Liver (tissue), 3 donors: Measurements from ENCODE around the gene SLC7A5.

Experiments used
- EGR1 ChIP-seq, 2 donors: IDR thresholded peaks; 2 replicates each; pipeline ENCODE4 v1.6.1; 2016 to 2018; ENCODE audit warnings: antibody characterized with exemption in 2 of 2, low read depth in 2 of 2
- GABPA ChIP-seq, 2 donors: IDR thresholded peaks in 1 of 2; conservative IDR thresholded peaks in 1 of 2; 2 replicates each; pipeline ENCODE4 v1.6.1; 2016; ENCODE audit warnings: antibody characterized with exemption in 2 of 2, mild to moderate bottlenecking in 1 of 2, moderate library complexity in 1 of 2
- HNF4G ChIP-seq: IDR thresholded peaks from 2 replicates; pipeline ENCODE4 v1.6.1; 2016; ENCODE audit warnings: antibody characterized with exemption
- RAD21 ChIP-seq, 2 donors: IDR thresholded peaks; 2 replicates each; pipeline ENCODE4 v1.6.1; 2016; ENCODE audit warnings: antibody characterized with exemption in 2 of 2, mild to moderate bottlenecking in 2 of 2
- RXRA ChIP-seq, 2 donors: IDR thresholded peaks; 2 replicates each; pipeline ENCODE4 v1.6.1; 2017 to 2018; ENCODE audit warnings: antibody characterized with exemption in 2 of 2, mild to moderate bottlenecking in 1 of 2
- TAF1 ChIP-seq: conservative IDR thresholded peaks from 2 replicates; pipeline ENCODE4 v1.6.1; 2016; ENCODE audit warnings: antibody characterized with exemption, mild to moderate bottlenecking
- TF ChIP-seq, protein P1 (sequence below): IDR thresholded peaks from 2 replicates; pipeline ENCODE4 v1.6.1; 2016; ENCODE audit warnings: antibody characterized with exemption
- TF ChIP-seq, protein P2 (sequence below): fragments of 150-350 bp; IDR thresholded peaks from 2 replicates; pipeline ENCODE4 v1.5.1; 2017; ENCODE audit warnings: improper control_type of control experiment, low read depth, low read length; ENCODE audit not compliant: missing input control
- TF ChIP-seq, protein P3 (sequence below): IDR thresholded peaks from 2 replicates; pipeline ENCODE4 v1.6.1; 2016; ENCODE audit warnings: antibody characterized with exemption, mild to moderate bottlenecking
- TF ChIP-seq, protein P4 (sequence below): IDR thresholded peaks from 2 replicates; pipeline ENCODE4 v1.6.1; 2016; ENCODE audit warnings: antibody characterized with exemption
- TF ChIP-seq, protein P5 (sequence below): IDR thresholded peaks from 2 replicates; pipeline ENCODE4 v1.6.1; 2016; ENCODE audit warnings: antibody characterized with exemption
- donor health status: healthy.
- donor health status: healthy.

DNA sequence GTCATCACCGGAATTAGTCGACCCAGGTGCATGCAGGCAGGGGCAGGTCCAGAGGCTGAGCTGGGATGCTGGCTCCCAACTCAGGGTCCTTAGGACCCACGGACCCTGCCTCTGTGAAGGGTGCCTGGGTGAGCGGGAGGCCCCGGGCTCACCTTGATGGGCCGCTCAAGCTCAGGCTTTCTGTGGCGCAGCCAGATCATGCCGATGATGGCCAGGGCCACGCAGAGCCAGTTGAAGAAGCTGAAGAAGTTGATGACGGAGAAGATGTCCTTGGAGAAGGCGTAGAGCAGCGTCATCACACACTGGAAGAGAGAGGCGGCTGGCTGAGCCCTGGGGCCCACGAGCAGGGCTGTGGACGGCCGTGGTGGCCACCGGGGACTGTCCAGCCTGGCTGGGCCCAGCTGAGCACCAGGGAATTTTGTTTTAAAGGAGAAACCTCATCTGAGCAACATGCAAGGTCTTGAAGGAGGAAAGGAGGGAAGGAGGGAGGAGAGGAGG is 32.9 kb downstream of the SLC7A5 start:
- TF ChIP-seq, protein P1, sequence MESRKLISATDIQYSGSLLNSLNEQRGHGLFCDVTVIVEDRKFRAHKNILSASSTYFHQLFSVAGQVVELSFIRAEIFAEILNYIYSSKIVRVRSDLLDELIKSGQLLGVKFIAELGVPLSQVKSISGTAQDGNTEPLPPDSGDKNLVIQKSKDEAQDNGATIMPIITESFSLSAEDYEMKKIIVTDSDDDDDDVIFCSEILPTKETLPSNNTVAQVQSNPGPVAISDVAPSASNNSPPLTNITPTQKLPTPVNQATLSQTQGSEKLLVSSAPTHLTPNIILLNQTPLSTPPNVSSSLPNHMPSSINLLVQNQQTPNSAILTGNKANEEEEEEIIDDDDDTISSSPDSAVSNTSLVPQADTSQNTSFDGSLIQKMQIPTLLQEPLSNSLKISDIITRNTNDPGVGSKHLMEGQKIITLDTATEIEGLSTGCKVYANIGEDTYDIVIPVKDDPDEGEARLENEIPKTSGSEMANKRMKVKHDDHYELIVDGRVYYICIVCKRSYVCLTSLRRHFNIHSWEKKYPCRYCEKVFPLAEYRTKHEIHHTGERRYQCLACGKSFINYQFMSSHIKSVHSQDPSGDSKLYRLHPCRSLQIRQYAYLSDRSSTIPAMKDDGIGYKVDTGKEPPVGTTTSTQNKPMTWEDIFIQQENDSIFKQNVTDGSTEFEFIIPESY: no peak
- TF ChIP-seq RAD21 (IDR thresholded peaks at IDR 0.05) (no peak), GABPA (IDR thresholded peaks at IDR 0.05 in 1 of 2, conservative IDR thresholded peaks at IDR 0.05 in 1 of 2) (no peak), TAF1 (no peak), HNF4G (no peak), RXRA (IDR thresholded peaks at IDR 0.05) (no peak), EGR1 (IDR thresholded peaks at IDR 0.05; ENCODE audit: low read depth in 2 of 2) (no peak)
- TF ChIP-seq, protein P2, sequence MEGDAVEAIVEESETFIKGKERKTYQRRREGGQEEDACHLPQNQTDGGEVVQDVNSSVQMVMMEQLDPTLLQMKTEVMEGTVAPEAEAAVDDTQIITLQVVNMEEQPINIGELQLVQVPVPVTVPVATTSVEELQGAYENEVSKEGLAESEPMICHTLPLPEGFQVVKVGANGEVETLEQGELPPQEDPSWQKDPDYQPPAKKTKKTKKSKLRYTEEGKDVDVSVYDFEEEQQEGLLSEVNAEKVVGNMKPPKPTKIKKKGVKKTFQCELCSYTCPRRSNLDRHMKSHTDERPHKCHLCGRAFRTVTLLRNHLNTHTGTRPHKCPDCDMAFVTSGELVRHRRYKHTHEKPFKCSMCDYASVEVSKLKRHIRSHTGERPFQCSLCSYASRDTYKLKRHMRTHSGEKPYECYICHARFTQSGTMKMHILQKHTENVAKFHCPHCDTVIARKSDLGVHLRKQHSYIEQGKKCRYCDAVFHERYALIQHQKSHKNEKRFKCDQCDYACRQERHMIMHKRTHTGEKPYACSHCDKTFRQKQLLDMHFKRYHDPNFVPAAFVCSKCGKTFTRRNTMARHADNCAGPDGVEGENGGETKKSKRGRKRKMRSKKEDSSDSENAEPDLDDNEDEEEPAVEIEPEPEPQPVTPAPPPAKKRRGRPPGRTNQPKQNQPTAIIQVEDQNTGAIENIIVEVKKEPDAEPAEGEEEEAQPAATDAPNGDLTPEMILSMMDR: no peak
- TF ChIP-seq, protein P3, sequence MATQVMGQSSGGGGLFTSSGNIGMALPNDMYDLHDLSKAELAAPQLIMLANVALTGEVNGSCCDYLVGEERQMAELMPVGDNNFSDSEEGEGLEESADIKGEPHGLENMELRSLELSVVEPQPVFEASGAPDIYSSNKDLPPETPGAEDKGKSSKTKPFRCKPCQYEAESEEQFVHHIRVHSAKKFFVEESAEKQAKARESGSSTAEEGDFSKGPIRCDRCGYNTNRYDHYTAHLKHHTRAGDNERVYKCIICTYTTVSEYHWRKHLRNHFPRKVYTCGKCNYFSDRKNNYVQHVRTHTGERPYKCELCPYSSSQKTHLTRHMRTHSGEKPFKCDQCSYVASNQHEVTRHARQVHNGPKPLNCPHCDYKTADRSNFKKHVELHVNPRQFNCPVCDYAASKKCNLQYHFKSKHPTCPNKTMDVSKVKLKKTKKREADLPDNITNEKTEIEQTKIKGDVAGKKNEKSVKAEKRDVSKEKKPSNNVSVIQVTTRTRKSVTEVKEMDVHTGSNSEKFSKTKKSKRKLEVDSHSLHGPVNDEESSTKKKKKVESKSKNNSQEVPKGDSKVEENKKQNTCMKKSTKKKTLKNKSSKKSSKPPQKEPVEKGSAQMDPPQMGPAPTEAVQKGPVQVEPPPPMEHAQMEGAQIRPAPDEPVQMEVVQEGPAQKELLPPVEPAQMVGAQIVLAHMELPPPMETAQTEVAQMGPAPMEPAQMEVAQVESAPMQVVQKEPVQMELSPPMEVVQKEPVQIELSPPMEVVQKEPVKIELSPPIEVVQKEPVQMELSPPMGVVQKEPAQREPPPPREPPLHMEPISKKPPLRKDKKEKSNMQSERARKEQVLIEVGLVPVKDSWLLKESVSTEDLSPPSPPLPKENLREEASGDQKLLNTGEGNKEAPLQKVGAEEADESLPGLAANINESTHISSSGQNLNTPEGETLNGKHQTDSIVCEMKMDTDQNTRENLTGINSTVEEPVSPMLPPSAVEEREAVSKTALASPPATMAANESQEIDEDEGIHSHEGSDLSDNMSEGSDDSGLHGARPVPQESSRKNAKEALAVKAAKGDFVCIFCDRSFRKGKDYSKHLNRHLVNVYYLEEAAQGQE: no peak
- TF ChIP-seq, protein P4, sequence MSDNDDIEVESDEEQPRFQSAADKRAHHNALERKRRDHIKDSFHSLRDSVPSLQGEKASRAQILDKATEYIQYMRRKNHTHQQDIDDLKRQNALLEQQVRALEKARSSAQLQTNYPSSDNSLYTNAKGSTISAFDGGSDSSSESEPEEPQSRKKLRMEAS: no peak
- TF ChIP-seq, protein P5, sequence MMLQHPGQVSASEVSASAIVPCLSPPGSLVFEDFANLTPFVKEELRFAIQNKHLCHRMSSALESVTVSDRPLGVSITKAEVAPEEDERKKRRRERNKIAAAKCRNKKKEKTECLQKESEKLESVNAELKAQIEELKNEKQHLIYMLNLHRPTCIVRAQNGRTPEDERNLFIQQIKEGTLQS: no peak
